Spleen (tissue), 7 donors: ENCODE measurements around the gene SPATA16.

Experiments used
- POLR2A ChIP-seq, 3 donors: fragments of 450-650 bp; IDR thresholded peaks; one replicate each; pipeline ENCODE4 v1.5.1; 2017; ENCODE audit warnings: antibody characterized with exemption in 3 of 3, mild to moderate bottlenecking in 1 of 3
- POLR2AphosphoS5 ChIP-seq, 3 donors: sonication (generic); formaldehyde crosslinking; IDR thresholded peaks; one replicate each; pipeline ENCODE4 v1.5.1; 2017; ENCODE audit warnings: antibody characterized with exemption in 3 of 3
- TF ChIP-seq, protein P1 (sequence below), 11 experiments: fragments of 200-600 bp in 7 of 11; fragments of 450-650 bp in 4 of 11; sonication (generic) in 4 of 11; IDR thresholded peaks in 8 of 11; conservative IDR thresholded peaks in 3 of 11; 1 replicate in 7 of 11; 2 replicates in 4 of 11; pipeline versions ENCODE4 v1.4.0 to v1.8.0; 2016 to 2021; ENCODE audit warnings: antibody characterized with exemption in 11 of 11, inconsistent platforms in 4 of 11, mild to moderate bottlenecking in 1 of 11
- donor health status: DM: no; HTN: no; CAD: no; lungs with moderate emphysema.
- donor health status: DM: no; HTN: no; CAD: no.
- donor health status: DM: no; HTN: no; CAD: no.

- TF ChIP-seq, protein P1, sequence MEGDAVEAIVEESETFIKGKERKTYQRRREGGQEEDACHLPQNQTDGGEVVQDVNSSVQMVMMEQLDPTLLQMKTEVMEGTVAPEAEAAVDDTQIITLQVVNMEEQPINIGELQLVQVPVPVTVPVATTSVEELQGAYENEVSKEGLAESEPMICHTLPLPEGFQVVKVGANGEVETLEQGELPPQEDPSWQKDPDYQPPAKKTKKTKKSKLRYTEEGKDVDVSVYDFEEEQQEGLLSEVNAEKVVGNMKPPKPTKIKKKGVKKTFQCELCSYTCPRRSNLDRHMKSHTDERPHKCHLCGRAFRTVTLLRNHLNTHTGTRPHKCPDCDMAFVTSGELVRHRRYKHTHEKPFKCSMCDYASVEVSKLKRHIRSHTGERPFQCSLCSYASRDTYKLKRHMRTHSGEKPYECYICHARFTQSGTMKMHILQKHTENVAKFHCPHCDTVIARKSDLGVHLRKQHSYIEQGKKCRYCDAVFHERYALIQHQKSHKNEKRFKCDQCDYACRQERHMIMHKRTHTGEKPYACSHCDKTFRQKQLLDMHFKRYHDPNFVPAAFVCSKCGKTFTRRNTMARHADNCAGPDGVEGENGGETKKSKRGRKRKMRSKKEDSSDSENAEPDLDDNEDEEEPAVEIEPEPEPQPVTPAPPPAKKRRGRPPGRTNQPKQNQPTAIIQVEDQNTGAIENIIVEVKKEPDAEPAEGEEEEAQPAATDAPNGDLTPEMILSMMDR (IDR thresholded peaks at IDR 0.05 in 8 of 11, conservative IDR thresholded peaks at IDR 0.05 in 3 of 11) = no peak
- TF ChIP-seq POLR2AphosphoS5 (IDR thresholded peaks at IDR 0.05) = no peak
- TF ChIP-seq POLR2A (IDR thresholded peaks at IDR 0.05) = no peak
Measured at GRCh38 chr3:173013219-173013832, 127.7 kb downstream of the SPATA16 start.
